ENCODE measurements around the gene SDHC.
A peak's percentile ranks its signal among the peaks of the same experiment; 100 is the strongest.

The SDHC gene

DNA sequence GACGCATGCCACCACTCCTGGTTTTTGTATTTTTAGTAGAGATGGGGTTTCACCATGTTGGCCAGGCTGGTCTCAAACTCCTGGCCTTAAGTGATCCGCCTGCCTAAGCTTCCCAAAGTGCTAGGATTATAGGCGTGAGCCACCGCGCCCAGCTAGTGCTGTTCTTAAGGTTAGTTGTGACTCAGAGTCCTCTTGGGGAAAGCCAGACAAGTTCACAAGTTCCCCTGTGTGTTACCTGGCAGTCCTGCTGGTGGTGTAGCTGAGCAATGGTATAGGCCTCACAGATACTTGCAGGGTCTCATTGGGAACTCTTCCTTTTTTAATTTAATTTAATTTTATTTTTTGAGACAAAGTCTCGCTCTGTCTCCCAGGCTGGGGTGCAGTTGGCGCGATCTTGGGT is 42.9 kb downstream of the SDHC start:
- no peak for DNase-seq (ENCODE audit: low read depth)
- H3K4me3 ChIP-seq (ENCODE audit: control insufficient read depth, low read depth, low read length), result no peak overlapping the region
- TF ChIP-seq, protein P1, sequence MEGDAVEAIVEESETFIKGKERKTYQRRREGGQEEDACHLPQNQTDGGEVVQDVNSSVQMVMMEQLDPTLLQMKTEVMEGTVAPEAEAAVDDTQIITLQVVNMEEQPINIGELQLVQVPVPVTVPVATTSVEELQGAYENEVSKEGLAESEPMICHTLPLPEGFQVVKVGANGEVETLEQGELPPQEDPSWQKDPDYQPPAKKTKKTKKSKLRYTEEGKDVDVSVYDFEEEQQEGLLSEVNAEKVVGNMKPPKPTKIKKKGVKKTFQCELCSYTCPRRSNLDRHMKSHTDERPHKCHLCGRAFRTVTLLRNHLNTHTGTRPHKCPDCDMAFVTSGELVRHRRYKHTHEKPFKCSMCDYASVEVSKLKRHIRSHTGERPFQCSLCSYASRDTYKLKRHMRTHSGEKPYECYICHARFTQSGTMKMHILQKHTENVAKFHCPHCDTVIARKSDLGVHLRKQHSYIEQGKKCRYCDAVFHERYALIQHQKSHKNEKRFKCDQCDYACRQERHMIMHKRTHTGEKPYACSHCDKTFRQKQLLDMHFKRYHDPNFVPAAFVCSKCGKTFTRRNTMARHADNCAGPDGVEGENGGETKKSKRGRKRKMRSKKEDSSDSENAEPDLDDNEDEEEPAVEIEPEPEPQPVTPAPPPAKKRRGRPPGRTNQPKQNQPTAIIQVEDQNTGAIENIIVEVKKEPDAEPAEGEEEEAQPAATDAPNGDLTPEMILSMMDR (conservative IDR thresholded peaks at IDR 0.05; ENCODE audit: control insufficient read depth, insufficient read depth, low read depth, low read length), result no peak

DNA sequence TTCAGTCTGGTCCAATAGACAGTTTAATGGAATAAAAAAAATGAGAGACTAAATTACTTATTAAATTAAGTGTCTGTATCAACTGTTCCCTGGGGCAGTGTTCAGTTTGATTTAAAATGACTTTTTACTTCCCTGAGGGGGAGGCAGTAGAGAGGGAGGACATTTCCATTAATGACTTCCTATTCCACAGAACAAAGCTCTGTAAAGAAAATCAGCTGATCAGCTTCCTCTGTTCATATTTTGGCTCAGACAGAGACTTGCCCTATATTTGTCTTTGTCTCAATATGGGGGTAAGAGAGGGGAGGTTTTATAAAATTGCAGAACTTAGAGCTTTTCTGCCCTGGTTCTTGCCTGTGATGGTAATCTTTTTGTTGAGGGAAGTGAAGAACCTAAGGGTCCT is 45.1 kb downstream of the SDHC start:
- TF ChIP-seq, protein P1 (conservative IDR thresholded peaks at IDR 0.05; ENCODE audit: control insufficient read depth, insufficient read depth, low read depth, low read length), result no peak
- DNase-seq (ENCODE audit: low read depth), result no peak
- H3K4me3 ChIP-seq (ENCODE audit: control insufficient read depth, low read depth, low read length), result no peak overlapping the region

DNA sequence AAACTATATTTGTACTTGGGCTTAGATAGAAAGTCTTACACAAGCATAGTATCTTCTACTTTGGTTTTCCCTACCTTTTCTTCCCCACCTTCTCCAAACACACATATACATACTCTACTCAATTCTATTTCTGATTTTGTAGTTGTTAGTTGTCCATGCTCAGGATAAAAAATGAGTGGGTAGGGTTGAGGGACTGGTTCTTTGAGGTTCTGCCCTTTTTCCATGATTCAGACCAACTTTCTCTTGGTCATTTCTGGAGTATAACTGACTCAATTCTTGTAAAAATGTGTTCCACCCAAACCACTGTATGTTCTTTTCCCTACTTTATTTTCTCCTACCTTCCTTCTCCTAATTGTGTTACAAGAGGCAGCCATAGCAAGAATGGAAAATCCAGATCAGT is 50.2 kb downstream of the SDHC start:
- DNase-seq (ENCODE audit: low read depth), result no peak
- TF ChIP-seq, protein P1 (conservative IDR thresholded peaks at IDR 0.05; ENCODE audit: control insufficient read depth, insufficient read depth, low read depth, low read length), result no peak
- no peak overlapping the region for H3K4me3 ChIP-seq (ENCODE audit: control insufficient read depth, low read depth, low read length)

DNA sequence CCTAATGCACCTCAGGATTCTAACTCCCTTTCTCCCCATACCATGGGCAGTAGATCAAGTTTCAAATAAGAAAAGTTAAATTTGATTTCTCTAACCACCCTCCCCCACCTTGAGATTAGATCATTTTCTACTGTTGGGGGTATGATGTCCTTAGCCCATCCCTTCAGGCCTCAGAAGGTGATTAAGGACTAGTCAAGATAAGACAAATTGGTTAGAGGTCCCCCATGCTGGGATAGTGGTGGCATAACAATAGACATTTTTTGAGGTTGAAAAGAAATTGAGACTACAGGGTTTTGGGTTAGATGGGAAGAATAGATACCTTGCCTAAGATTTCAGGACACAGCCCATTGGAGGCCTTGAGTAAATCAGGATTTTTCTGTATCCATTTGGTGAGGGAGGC is 51.0 kb downstream of the SDHC start:
- no peak for DNase-seq (ENCODE audit: low read depth)
- no peak overlapping the region for H3K4me3 ChIP-seq (ENCODE audit: control insufficient read depth, low read depth, low read length)

DNA sequence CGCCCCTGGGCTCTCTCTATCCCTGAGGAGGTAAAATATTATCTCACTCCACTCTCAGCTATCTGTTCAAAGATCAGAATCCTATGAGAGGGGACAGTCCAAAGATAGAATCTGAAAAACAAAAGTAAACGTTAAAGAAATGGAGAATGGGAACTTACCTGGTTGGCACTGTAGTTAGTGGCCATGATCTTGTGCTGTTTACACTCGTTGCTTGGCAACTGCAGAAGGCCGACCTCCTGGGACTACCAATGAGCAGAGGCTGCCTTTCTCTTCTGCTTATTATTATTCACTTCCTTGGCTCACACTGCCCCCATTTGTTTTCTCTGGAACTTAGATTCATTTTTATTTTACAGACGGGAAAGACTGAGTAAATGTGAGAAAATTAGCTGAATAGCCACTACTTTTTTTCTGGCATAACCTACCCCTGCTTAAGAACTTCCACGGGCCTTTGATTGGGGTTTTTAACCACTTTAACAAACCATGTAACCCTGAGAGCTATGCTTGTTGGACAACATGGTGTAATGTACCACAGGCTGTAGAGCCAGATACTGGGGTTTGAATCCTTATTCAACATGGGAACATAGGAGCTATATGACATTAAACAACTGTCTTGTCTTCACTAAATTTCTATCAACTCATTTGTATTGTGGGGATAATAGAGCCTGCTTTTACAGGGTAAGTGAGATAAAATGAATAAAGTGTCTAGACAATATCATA is 53.7 kb downstream of the SDHC start, which contains the start of gene CFAP126:
Gene CFAP126 (minus strand): TSS at position 193 of the 717 bp plus-strand sequence. CDS start 8 bp downstream, at position 185.
- DNase-seq (ENCODE audit: low read depth), result peak; percentile 82
- no peak within 1 kb of the TSS for H3K4me3 ChIP-seq (ENCODE audit: control insufficient read depth, low read depth, low read length)
- TF ChIP-seq, protein P1 (conservative IDR thresholded peaks at IDR 0.05; ENCODE audit: control insufficient read depth, insufficient read depth, low read depth, low read length), result peak; percentile 14

More for the DNA sequence above, 51.0 kb downstream of the SDHC start:
- TF ChIP-seq, protein P1 (conservative IDR thresholded peaks at IDR 0.05; ENCODE audit: control insufficient read depth, insufficient read depth, low read depth, low read length), result no peak

DNA sequence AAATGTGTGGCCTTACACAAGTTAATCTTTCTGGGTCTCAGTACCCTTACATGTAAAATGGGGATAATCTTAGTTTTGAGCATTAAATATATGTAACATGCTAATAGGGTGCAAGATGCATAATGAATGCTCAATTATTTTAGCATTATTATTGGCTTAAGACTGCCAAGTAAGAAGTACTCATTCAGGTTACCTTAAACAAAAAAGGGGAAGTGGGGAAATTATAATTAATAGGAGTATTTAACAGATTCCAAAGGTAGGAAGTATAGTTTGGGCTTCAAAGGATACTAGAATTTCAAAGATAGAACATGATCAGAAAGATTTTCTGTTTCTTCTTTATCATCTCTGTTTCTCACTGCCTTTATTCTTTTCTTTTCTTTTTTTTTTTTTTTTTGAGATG is 59.3 kb downstream of the SDHC start:
- no peak overlapping the region for H3K4me3 ChIP-seq (ENCODE audit: control insufficient read depth, low read depth, low read length)
- no peak for DNase-seq (ENCODE audit: low read depth)
- TF ChIP-seq, protein P1 (conservative IDR thresholded peaks at IDR 0.05; ENCODE audit: control insufficient read depth, insufficient read depth, low read depth, low read length), result no peak

Measured in fibroblast of mammary gland (primary cell).